Measurements from ENCODE around the gene ZFYVE28.

DNA sequence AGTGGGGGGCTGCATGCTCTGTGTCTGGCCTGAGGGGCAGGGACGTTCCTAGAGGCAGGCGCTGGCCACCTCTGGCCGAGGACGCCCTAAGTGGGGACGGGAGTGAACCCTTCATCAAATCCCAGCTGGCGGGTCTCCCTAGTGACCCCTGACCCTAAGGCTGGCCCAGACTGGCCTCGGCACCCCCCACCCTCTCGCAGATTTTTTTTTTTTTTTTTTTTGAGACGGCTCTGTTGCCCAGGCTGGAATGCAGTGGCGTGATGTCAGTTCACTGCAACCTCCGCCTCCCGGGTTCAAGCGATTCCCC, 155.5 kb downstream of the ZFYVE28 start:
- TF ChIP-seq, protein P1, sequence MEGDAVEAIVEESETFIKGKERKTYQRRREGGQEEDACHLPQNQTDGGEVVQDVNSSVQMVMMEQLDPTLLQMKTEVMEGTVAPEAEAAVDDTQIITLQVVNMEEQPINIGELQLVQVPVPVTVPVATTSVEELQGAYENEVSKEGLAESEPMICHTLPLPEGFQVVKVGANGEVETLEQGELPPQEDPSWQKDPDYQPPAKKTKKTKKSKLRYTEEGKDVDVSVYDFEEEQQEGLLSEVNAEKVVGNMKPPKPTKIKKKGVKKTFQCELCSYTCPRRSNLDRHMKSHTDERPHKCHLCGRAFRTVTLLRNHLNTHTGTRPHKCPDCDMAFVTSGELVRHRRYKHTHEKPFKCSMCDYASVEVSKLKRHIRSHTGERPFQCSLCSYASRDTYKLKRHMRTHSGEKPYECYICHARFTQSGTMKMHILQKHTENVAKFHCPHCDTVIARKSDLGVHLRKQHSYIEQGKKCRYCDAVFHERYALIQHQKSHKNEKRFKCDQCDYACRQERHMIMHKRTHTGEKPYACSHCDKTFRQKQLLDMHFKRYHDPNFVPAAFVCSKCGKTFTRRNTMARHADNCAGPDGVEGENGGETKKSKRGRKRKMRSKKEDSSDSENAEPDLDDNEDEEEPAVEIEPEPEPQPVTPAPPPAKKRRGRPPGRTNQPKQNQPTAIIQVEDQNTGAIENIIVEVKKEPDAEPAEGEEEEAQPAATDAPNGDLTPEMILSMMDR (IDR thresholded peaks at IDR 0.05): no peak
- no peak for TF ChIP-seq POLR2AphosphoS5 (IDR thresholded peaks at IDR 0.05)
